ENCODE results near the gene UBA3. TPM values are rescaled to one million over a fixed set of nuclear protein-coding genes. Genes with fewer than 3 reads are reported as not detected.
A peak's percentile ranks its signal among the peaks of the same experiment; 100 is the strongest.

UBA3 gene
- total and polyA plus RNA-seq, 2 of the 13 experiments (the other 11 are each of a cell fraction or from before 2014, with no cell fraction given) = 40.7 to 49.0 TPM

DNA sequence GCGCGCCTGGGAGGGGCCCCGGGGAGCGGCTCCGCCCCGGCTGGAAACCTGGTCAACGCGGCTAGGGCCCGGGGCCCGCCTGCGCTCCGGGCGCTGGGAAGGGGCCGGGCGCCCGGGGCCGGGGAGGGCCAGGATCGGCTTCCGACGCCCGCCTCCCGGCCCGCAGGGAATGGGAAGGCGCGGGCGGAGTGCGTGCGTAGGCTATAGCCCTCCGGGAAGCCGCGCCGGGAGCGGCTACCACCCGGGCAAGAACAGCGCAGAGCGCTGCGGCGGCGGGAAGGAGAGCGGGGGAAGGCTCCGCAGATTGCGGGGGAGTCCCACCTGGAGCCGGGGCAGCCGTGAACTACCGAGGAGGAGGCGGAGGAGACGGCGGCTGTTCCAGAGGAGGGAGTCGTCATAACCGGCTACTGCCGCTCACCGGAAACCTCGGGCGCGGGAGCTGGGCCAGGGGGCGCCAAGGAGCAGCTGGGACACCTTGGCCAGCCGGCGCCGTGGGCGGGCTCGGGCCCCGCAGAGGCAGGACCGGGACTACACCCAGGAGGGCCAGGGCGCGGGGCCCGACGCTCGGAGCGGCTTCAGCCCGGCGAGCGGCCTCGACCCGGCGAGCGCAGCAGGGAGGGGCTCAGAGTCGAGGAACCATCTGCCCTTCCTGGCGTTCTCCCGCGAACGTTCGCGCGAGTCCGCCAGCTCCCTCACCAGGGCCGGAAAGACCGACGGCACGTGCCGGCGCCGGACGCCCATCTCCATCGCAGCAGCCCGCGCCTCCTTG is 66.7 kb downstream of the UBA3 start, which contains the start of gene EOGT (continued):
- TF ChIP-seq, protein P1, sequence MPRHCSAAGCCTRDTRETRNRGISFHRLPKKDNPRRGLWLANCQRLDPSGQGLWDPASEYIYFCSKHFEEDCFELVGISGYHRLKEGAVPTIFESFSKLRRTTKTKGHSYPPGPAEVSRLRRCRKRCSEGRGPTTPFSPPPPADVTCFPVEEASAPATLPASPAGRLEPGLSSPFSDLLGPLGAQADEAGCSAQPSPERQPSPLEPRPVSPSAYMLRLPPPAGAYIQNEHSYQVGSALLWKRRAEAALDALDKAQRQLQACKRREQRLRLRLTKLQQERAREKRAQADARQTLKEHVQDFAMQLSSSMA (CRISPR knock-in tag; IDR thresholded peaks at IDR 0.05) = no peak
- TF ChIP-seq ZNF781 (CRISPR knock-in tag; IDR thresholded peaks at IDR 0.05; ENCODE audit: borderline replicate concordance, not compliant biosample characterization) = peak; percentile 83
- 0 out of 2 replicates have a peak, but pooled peaks have one; percentile 22 for TF ChIP-seq CBX5 (CRISPR knock-in tag; IDR thresholded peaks at IDR 0.05; ENCODE audit: borderline replicate concordance)
- no peak for TF ChIP-seq HMGXB3 (CRISPR knock-in tag; IDR thresholded peaks at IDR 0.05; ENCODE audit: borderline replicate concordance)
- peak; percentile 73 for TF ChIP-seq GATAD1 (CRISPR knock-in tag; IDR thresholded peaks at IDR 0.05)
- TF ChIP-seq ELF4 (CRISPR knock-in tag; IDR thresholded peaks at IDR 0.05; ENCODE audit: borderline replicate concordance) = 0 out of 2 replicates have a peak, but pooled peaks have one; percentile 11
- TF ChIP-seq, protein P2, sequence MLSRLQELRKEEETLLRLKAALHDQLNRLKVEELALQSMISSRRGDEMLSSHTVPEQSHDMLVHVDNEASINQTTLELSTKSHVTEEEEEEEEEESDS (CRISPR knock-in tag; IDR thresholded peaks at IDR 0.05; ENCODE audit: borderline replicate concordance) = no peak
- TF ChIP-seq MIXL1 (CRISPR knock-in tag; IDR thresholded peaks at IDR 0.05) = no peak
- TF ChIP-seq, protein P3, sequence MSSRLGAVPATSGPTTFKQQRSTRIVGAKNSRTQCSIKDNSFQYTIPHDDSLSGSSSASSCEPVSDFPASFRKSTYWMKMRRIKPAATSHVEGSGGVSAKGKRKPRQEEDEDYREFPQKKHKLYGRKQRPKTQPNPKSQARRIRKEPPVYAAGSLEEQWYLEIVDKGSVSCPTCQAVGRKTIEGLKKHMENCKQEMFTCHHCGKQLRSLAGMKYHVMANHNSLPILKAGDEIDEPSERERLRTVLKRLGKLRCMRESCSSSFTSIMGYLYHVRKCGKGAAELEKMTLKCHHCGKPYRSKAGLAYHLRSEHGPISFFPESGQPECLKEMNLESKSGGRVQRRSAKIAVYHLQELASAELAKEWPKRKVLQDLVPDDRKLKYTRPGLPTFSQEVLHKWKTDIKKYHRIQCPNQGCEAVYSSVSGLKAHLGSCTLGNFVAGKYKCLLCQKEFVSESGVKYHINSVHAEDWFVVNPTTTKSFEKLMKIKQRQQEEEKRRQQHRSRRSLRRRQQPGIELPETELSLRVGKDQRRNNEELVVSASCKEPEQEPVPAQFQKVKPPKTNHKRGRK (CRISPR knock-in tag; IDR thresholded peaks at IDR 0.05) = no peak
- TF ChIP-seq JDP2 (CRISPR knock-in tag; IDR thresholded peaks at IDR 0.05; ENCODE audit: borderline replicate concordance) = no peak
- TF ChIP-seq ZNF326 (CRISPR knock-in tag; IDR thresholded peaks at IDR 0.05; ENCODE audit: borderline replicate concordance) = no peak
- no peak for TF ChIP-seq NCOA2 (CRISPR knock-in tag; IDR thresholded peaks at IDR 0.05)
- TF ChIP-seq ZNF441 (CRISPR knock-in tag; IDR thresholded peaks at IDR 0.05; ENCODE audit: borderline replicate concordance) = peak; percentile 65
- no peak for TF ChIP-seq ZBTB20 (CRISPR knock-in tag; IDR thresholded peaks at IDR 0.05; ENCODE audit: borderline replicate concordance, low read depth)
- TF ChIP-seq GTF3A (CRISPR knock-in tag; conservative IDR thresholded peaks at IDR 0.05) = no peak
- no peak for TF ChIP-seq TCF7 (IDR thresholded peaks at IDR 0.05; ENCODE audit: low read depth)
- no peak for TF ChIP-seq TGIF2 (CRISPR knock-in tag; IDR thresholded peaks at IDR 0.05)
- TF ChIP-seq ZNF782 (CRISPR knock-in tag; IDR thresholded peaks at IDR 0.05; ENCODE audit: borderline replicate concordance) = peak; percentile 25; the same call in 1 of the 2 replicates
- no peak for TF ChIP-seq PCBP1 (IDR thresholded peaks at IDR 0.05; ENCODE audit: borderline replicate concordance, low read depth, low read length)
- TF ChIP-seq TP53 (CRISPR knock-in tag; conservative IDR thresholded peaks at IDR 0.05) = no peak
- TF ChIP-seq ZNF12 (CRISPR knock-in tag; IDR thresholded peaks at IDR 0.05) = no peak
- no peak for TF ChIP-seq ZSCAN30 (CRISPR knock-in tag; IDR thresholded peaks at IDR 0.05)
- TF ChIP-seq SMAD3 (CRISPR knock-in tag; IDR thresholded peaks at IDR 0.05) = peak; percentile 52; the same call in 1 of the 2 replicates
- no peak for TF ChIP-seq DDIT3 (CRISPR knock-in tag; IDR thresholded peaks at IDR 0.05)
